GM10266 (cell line): ENCODE measurements around the gene KIAA0408.
"Not testable (repeated sequence)": the region's sequence is repeated elsewhere in the genome, so short reads cannot be mapped to it uniquely, and the experiment has no call there.

Experiments used
- DNase-seq: peaks from one replicate; pipeline ENCODE4 v3.0.0; 2012; ENCODE audit errors: extremely low spot score
- CTCF ChIP-seq: IDR thresholded peaks from 2 replicates; pipeline ENCODE4 v1.5.1; 2012; ENCODE audit warnings: mild to moderate bottlenecking, low read depth; ENCODE audit not compliant: control insufficient read depth, insufficient read depth; ENCODE audit errors: missing control alignments

KIAA0408 gene

DNA sequence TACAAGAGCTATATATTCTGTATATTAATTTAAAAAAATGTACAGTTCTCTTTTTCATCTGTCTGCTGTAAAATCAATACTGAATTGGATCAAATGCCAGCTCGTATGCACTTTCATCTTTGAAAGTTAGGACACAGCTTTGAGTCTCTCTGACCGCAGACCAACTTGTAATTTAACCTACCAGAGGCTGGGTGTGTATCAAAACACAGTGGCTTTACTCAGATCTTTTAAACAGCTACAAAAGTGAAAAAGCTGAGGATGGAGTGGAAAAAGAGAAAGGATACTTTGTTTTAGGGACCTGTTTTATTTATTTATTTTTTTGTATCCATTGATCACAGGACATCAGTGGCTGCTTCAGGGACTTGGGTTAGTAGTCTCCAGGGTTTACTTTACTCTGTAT, 44.1 kb downstream of the KIAA0408 start:
- no peak for TF ChIP-seq CTCF
- no peak for DNase-seq

DNA sequence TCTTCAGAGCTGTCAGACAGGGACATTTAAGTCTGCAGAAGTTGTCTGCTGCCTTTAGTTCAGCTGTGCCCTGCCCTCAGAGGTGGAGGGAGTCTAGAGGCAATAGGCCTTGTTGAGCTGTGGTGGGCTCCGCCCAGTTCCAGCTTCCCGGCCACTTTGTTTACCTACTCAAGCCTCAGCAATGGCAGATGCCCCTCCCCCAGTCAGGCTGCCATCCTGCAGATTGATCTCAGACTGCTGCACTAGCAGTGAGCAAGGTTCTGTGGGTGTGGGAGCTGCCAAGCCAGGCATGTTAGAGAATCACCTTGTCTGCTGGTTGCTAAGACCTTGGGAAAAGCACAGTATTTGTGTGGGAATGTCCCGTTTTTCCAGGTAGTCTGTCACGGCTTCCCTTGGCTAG, 46.1 kb downstream of the KIAA0408 start:
- DNase-seq: not testable (repeated sequence)

DNA sequence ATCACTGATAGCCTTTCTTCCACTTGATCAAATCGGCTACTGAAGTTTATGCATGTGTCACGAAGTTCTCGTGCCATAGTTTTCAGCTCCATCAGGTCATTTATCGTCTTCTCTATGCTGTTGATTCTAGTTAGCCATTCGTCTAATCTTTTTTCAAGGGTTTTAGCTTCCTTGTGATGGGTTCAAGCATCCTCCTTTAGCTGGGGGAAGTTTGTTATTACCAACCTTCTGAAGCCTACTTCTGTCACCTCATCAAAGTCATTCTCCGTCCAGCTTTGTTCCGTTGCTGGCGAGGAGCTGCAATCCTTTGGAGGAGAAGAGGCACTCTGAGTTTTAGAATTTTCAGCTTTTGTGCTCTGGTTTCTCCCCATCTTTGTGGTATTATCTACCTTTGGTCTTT, 47.2 kb downstream of the KIAA0408 start:
- not testable (repeated sequence) for DNase-seq
